Mesenchymal stem cell (in vitro differentiated cells and primary cell): ENCODE measurements around the gene ATP8B4.
A peak's percentile ranks its signal among the peaks of the same experiment; 100 is the strongest.

Experiments
- DNase-seq: peaks from one replicate; pipeline ENCODE4 v3.0.0-alpha.2; 2013
- H2AFZ ChIP-seq: one replicate; pipeline ENCODE4 v1.6.1; 2013; ENCODE audit warnings: low read depth, mild to moderate bottlenecking, control low read depth, inconsistent platforms, low read length, moderate library complexity
- H2AK5ac ChIP-seq: 2 replicates; pipeline ENCODE4 v1.6.1; 2013; ENCODE audit warnings: low read length, moderate library complexity, mild to moderate bottlenecking, inconsistent platforms; ENCODE audit not compliant: severe bottlenecking
- H2BK120ac ChIP-seq: one replicate; pipeline ENCODE4 v1.6.1; 2013; ENCODE audit warnings: low read depth, mild to moderate bottlenecking, inconsistent platforms, low read length, moderate library complexity
- H2BK12ac ChIP-seq, 2 experiments: one replicate each; pipeline ENCODE4 v1.6.1; 2013; ENCODE audit warnings: inconsistent platforms in 2 of 2, low read length in 2 of 2, mild to moderate bottlenecking in 2 of 2, moderate library complexity in 2 of 2, control low read depth in 1 of 2
- H2BK15ac ChIP-seq: one replicate; pipeline ENCODE4 v1.6.1; 2013; ENCODE audit warnings: mild to moderate bottlenecking, low read depth, inconsistent platforms; ENCODE audit not compliant: poor library complexity, severe bottlenecking
- H2BK5ac ChIP-seq: 2 replicates; pipeline ENCODE4 v1.6.1; 2013; ENCODE audit warnings: low read depth, mild to moderate bottlenecking, low read length, control low read depth, inconsistent platforms; ENCODE audit not compliant: poor library complexity, severe bottlenecking
- H3K14ac ChIP-seq, 2 experiments: one replicate each; pipeline ENCODE4 v1.6.1; 2013; ENCODE audit warnings: inconsistent platforms in 2 of 2, low read length in 2 of 2, control low read depth in 1 of 2, mild to moderate bottlenecking in 1 of 2, moderate library complexity in 1 of 2
- H3K18ac ChIP-seq, 2 experiments: one replicate each; pipeline ENCODE4 v1.6.1; 2013; ENCODE audit warnings: inconsistent platforms in 2 of 2, low read length in 2 of 2, control low read depth in 1 of 2, low read depth in 1 of 2, mild to moderate bottlenecking in 1 of 2
- H3K23ac ChIP-seq, 2 experiments: one replicate each; pipeline ENCODE4 v1.6.1; 2013; ENCODE audit warnings: inconsistent platforms in 2 of 2, low read length in 2 of 2, mild to moderate bottlenecking in 2 of 2, moderate library complexity in 2 of 2, control low read depth in 1 of 2
- H3K27ac ChIP-seq: 2 replicates; pipeline ENCODE4 v1.5.1; 2013; ENCODE audit warnings: mild to moderate bottlenecking, moderate library complexity, low read length, control low read depth, inconsistent platforms; ENCODE audit not compliant: poor library complexity, severe bottlenecking
- H3K27me3 ChIP-seq, 2 experiments: 2 replicates each; pipeline versions ENCODE4 v1.6.1 to v1.7.0; 2013; ENCODE audit warnings: low read length in 2 of 2, mild to moderate bottlenecking in 2 of 2, moderate library complexity in 2 of 2, control low read depth in 1 of 2, inconsistent platforms in 1 of 2; ENCODE audit not compliant: control insufficient read depth in 1 of 2, insufficient read depth in 1 of 2
- H3K36me3 ChIP-seq, 2 experiments: 2 replicates each; pipeline versions ENCODE4 v1.6.1 to v1.7.0; 2013; ENCODE audit warnings: low read length in 2 of 2, control low read depth in 1 of 2, inconsistent platforms in 1 of 2, low read depth in 1 of 2, mild to moderate bottlenecking in 1 of 2; ENCODE audit not compliant: insufficient read depth in 2 of 2, control insufficient read depth in 1 of 2
- H3K4ac ChIP-seq, 2 experiments: one replicate each; pipeline ENCODE4 v1.6.1; 2013; ENCODE audit warnings: inconsistent platforms in 2 of 2, low read length in 2 of 2, mild to moderate bottlenecking in 2 of 2, moderate library complexity in 2 of 2, control low read depth in 1 of 2, low read depth in 1 of 2
- H3K4me1 ChIP-seq: 2 replicates; pipeline ENCODE4 v1.6.1; 2013; ENCODE audit warnings: low read depth, low read length, control low read depth; ENCODE audit not compliant: control insufficient read depth, insufficient read depth
- H3K4me2 ChIP-seq: 2 replicates; pipeline ENCODE4 v1.6.1; 2013; ENCODE audit warnings: low read length, mild to moderate bottlenecking, inconsistent platforms; ENCODE audit not compliant: poor library complexity, severe bottlenecking
- H3K4me3 ChIP-seq, 2 experiments: 2 replicates each; pipeline versions ENCODE4 v1.5.1 to v1.7.0; 2013; ENCODE audit warnings: low read length in 2 of 2, mild to moderate bottlenecking in 2 of 2, control low read depth in 1 of 2, low read depth in 1 of 2; ENCODE audit not compliant: insufficient read depth in 1 of 2
- H3K79me1 ChIP-seq: replicated peaks from 2 replicates; pipeline ENCODE4 v1.6.1; 2013; ENCODE audit warnings: mild to moderate bottlenecking, control low read depth, low read length, inconsistent platforms; ENCODE audit not compliant: poor library complexity, severe bottlenecking
- H3K9ac ChIP-seq: 2 replicates; pipeline ENCODE4 v1.7.0; 2013; ENCODE audit warnings: mild to moderate bottlenecking, low read length, moderate library complexity
- H3K9me3 ChIP-seq: 2 replicates; pipeline ENCODE4 v1.7.0; 2013; ENCODE audit warnings: mild to moderate bottlenecking, low read length; ENCODE audit not compliant: control insufficient read depth
- H4K8ac ChIP-seq: one replicate; pipeline ENCODE4 v1.6.1; 2013; ENCODE audit warnings: inconsistent platforms, mild to moderate bottlenecking, low read length, moderate library complexity
- H4K91ac ChIP-seq: one replicate; pipeline ENCODE4 v1.6.1; 2013; ENCODE audit warnings: mild to moderate bottlenecking, low read length, inconsistent platforms
- WGBS: methylation state at CpG from one replicate; pipeline ENCODE4 v1.1.7; 2013; ENCODE audit warnings: mixed read lengths; 5-methylcytosine and 5-hydroxymethylcytosine counted together

ATP8B4 gene

GRCh38 chr15:49918121-49918520 is 200.9 kb downstream of the ATP8B4 start:
- H3K4me2 ChIP-seq, result no peak overlapping the region
- H3K4me1 ChIP-seq, result no peaks in the 10 kb centered on the region
- H2BK5ac ChIP-seq, result no peak overlapping the region
- H3K14ac ChIP-seq, result no peak overlapping the region
- H3K36me3 ChIP-seq, result peaks cover 0 to 4% of the 10 kb centered on the region in 2 experiments
- H3K18ac ChIP-seq, result no peak overlapping the region
- no peak overlapping the region for H2BK12ac ChIP-seq
- no peaks in the 10 kb centered on the region for H3K79me1 ChIP-seq
- DNase-seq, result no peak
- no peaks in the 10 kb centered on the region for H3K9me3 ChIP-seq
- H2BK15ac ChIP-seq, result no peak overlapping the region
- H3K9ac ChIP-seq, result no peak overlapping the region
- no peak overlapping the region for H4K8ac ChIP-seq
- H2AFZ ChIP-seq, result no peak overlapping the region
- no peak overlapping the region for H2BK120ac ChIP-seq
- WGBS, result no CpG with 5 or more reads among the region's 1 CpG
- no peak overlapping the region for H4K91ac ChIP-seq
- H2AK5ac ChIP-seq, result no peak overlapping the region
- H3K4me3 ChIP-seq, result no peak overlapping the region
- no peaks in the 10 kb centered on the region for H3K27me3 ChIP-seq
- no peak overlapping the region for H3K23ac ChIP-seq
- H3K4ac ChIP-seq, result no peak overlapping the region
- H3K27ac ChIP-seq, result no peak overlapping the region

DNA sequence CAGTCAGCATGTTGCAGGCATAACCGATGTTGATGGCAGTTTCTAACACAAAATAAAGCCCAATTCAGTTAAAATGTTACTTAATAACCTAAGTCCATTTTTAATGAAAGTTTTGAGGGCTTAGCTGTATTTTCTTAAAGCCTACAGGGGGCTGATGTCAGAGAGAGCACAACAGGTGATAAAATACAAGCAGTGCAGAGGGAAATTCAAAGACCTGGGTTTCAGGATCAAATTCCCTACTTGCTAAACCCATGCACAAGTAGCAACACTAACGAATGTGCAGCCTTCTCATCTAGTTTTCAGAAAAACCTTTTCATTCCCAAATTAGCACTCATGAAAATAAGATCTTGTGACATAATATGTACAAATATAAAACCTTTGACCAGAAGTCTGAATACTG is 202.0 kb downstream of the ATP8B4 start:
- Histone ChIP-seq H2BK120ac (no peak overlapping the region), H4K91ac (no peak overlapping the region), H3K9ac (no peak overlapping the region), H3K14ac (no peak overlapping the region), H4K8ac (no peak overlapping the region), H3K79me1 (no peaks in the 10 kb centered on the region), H2BK12ac (no peak overlapping the region), H3K4me3 (no peak overlapping the region), H3K18ac (no peak overlapping the region), H2BK5ac (no peak overlapping the region), H3K4me1 (no peaks in the 10 kb centered on the region), H3K23ac (no peak overlapping the region), H2AK5ac (no peak overlapping the region), H3K27me3 (no peaks in the 10 kb centered on the region), H2AFZ (no peak overlapping the region), H3K9me3 (peaks cover 3% of the 10 kb centered on the region), H3K4me2 (no peak overlapping the region), H3K4ac (no peak overlapping the region), H3K36me3 (peaks cover 0 to 4% of the 10 kb centered on the region in 2 experiments), H2BK15ac (no peak overlapping the region), H3K27ac (no peak overlapping the region)
- WGBS, result 100% methylated on average over 1 of the region's 2 CpGs
- no peak for DNase-seq

DNA sequence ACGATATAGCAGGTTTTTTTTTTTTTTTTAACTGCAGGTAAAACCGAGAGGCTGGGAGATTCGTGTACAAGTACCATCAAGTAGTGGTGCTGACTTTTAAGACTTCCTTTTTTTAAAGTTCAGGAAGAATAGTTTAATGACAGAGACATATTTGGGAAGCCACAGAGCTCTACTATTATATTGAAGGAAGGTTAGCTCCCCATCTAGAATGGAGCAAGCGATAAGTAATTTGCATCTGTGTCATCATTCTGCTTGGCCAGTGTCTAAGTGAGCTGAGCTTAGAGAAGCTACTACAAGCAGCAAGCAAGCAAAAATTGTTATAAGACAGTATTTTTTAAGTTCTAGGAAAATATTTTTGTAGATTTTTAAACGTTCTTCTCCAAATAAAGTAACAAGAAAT is 203.2 kb downstream of the ATP8B4 start:
- no peak overlapping the region for H4K8ac ChIP-seq
- H3K14ac ChIP-seq, result no peak overlapping the region
- H2BK5ac ChIP-seq, result no peak overlapping the region
- H3K9me3 ChIP-seq, result peaks cover 15% of the 10 kb centered on the region
- 92% methylated on average over 4 of the region's 5 CpGs for WGBS
- no peak overlapping the region for H2BK120ac ChIP-seq
- H3K18ac ChIP-seq, result no peak overlapping the region
- H3K36me3 ChIP-seq, result peaks cover 0 to 4% of the 10 kb centered on the region in 2 experiments
- no peak overlapping the region for H3K23ac ChIP-seq
- H2BK12ac ChIP-seq, result no peak overlapping the region
- H3K4ac ChIP-seq, result no peak overlapping the region
- no peak overlapping the region for H2AFZ ChIP-seq
- H3K4me1 ChIP-seq, result no peaks in the 10 kb centered on the region
- H3K9ac ChIP-seq, result no peak overlapping the region
- H3K4me3 ChIP-seq, result no peak overlapping the region
- H3K79me1 ChIP-seq, result no peaks in the 10 kb centered on the region
- no peaks in the 10 kb centered on the region for H3K27me3 ChIP-seq
- H4K91ac ChIP-seq, result no peak overlapping the region
- DNase-seq, result no peak
- no peak overlapping the region for H2AK5ac ChIP-seq
- H3K4me2 ChIP-seq, result no peak overlapping the region
- H3K27ac ChIP-seq, result no peak overlapping the region
- no peak overlapping the region for H2BK15ac ChIP-seq

- H3K27me3 ChIP-seq, result no peaks in the 10 kb centered on the region
- no peak overlapping the region for H2BK5ac ChIP-seq
- no peak overlapping the region for H2AFZ ChIP-seq
- peaks cover 27% of the 10 kb centered on the region for H3K9me3 ChIP-seq
- H2BK12ac ChIP-seq, result peak overlapping the region in 1 of 2 experiments; percentile 73
- H3K4ac ChIP-seq, result no peak overlapping the region
- no peak overlapping the region for H3K4me2 ChIP-seq
- H3K23ac ChIP-seq, result no peak overlapping the region
- no peaks in the 10 kb centered on the region for H3K79me1 ChIP-seq
- H4K91ac ChIP-seq, result peak overlapping the region; percentile 78
- DNase-seq, result no peak
- H3K9ac ChIP-seq, result no peak overlapping the region
- no peak overlapping the region for H2BK120ac ChIP-seq
- peak overlapping the region in 1 of 2 experiments; percentile 26 for H3K14ac ChIP-seq
- H4K8ac ChIP-seq, result peak overlapping the region; percentile 2
- 96% methylated on average over 4 of the region's 4 CpGs for WGBS
- H3K36me3 ChIP-seq, result no peaks in the 10 kb centered on the region
- no peak overlapping the region for H3K4me3 ChIP-seq
- H3K18ac ChIP-seq, result peak overlapping the region; percentile 4 to 71
- H3K4me1 ChIP-seq, result no peaks in the 10 kb centered on the region
- no peak overlapping the region for H2BK15ac ChIP-seq
- H2AK5ac ChIP-seq, result no peak overlapping the region
- no peak overlapping the region for H3K27ac ChIP-seq
Measured at GRCh38 chr15:49908933-49909295, 210.1 kb downstream of the ATP8B4 start.
